GM13976 (cell line): Measurements from ENCODE around the gene PPP1R12B.

Experiments
- DNase-seq: peaks from one replicate; pipeline ENCODE4 v3.0.0; 2012; ENCODE audit warnings: low spot score
- in situ Hi-C: fragments of 300-500 bp; cut with MboI; formaldehyde crosslinking; loops from one replicate; pipeline ENCODE4 v1.12.0; 2022; ENCODE audit warnings: low sequenced_read_pairs, mixed read lengths, inconsistent platforms; ENCODE audit not compliant: unreplicated experiment
- TF ChIP-seq, protein P1 (sequence below): IDR thresholded peaks from 2 replicates; pipeline ENCODE4 v1.5.1; 2012; ENCODE audit warnings: borderline replicate concordance, mild to moderate bottlenecking; ENCODE audit not compliant: insufficient read depth; ENCODE audit errors: extremely low read depth, missing control alignments, control extremely low read depth

The PPP1R12B gene

DNA sequence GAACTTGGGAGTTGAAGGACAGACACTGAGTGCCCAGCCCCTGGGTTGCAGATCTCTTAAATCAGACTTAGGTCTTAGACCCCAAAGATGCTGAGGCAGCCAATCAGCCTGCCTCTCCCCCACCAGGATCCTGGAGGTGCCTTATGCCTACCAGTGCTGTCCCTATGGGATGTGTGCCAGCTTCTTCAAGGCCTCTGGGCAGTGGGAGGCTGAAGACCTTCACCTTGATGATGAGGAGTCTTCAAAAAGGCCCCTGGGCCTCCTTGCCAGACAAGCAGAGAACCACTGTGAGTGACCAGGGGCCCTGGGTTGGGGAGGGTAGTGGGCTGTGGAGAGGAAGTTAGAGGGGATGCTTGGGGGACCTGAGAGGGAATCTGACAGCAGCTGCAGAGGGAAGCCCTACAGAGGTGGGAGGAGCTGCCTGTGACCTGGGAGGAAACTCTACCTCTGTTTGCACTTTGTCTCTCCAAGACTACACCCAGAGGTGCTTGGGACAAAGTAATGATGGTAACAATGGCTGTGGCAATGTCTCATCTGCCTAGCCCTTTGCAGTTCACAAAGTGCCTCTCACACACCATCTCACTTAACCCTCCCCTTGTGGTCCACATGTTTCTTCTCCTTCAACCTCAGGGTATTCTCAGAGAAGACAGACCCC is 38.3 kb upstream of the PPP1R12B start:
- in situ Hi-C loops: loop anchor here (10.0 kb wide), 1 partner anchor 125 kb away; no protein-coding TSS in a partner anchor
- TF ChIP-seq, protein P1, sequence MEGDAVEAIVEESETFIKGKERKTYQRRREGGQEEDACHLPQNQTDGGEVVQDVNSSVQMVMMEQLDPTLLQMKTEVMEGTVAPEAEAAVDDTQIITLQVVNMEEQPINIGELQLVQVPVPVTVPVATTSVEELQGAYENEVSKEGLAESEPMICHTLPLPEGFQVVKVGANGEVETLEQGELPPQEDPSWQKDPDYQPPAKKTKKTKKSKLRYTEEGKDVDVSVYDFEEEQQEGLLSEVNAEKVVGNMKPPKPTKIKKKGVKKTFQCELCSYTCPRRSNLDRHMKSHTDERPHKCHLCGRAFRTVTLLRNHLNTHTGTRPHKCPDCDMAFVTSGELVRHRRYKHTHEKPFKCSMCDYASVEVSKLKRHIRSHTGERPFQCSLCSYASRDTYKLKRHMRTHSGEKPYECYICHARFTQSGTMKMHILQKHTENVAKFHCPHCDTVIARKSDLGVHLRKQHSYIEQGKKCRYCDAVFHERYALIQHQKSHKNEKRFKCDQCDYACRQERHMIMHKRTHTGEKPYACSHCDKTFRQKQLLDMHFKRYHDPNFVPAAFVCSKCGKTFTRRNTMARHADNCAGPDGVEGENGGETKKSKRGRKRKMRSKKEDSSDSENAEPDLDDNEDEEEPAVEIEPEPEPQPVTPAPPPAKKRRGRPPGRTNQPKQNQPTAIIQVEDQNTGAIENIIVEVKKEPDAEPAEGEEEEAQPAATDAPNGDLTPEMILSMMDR: no peak

DNA sequence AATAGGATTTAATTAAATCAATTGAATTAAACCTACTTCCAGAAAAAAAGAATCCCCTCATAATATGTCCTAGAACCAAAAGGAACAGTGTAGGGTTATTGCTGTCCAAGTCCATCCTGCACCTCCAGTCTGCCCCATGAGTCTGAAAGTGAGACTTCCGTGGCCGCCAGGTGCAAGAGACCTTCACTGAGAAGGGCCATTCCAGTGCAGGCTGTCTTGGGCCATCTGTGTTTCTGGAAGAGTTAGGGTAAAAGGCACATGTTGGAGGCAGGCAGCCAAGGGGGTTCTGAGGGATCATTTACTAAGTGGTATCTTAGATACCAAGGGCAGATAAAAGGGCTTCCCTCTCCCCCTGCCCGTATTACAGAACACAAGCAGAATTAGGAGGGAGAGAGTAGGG is 37.8 kb upstream of the PPP1R12B start:
- in situ Hi-C loops: loop anchor here (10.0 kb wide), 1 partner anchor 126 kb away; no protein-coding TSS in a partner anchor
- TF ChIP-seq, protein P1: no peak
- DNase-seq: no peak

More for the DNA sequence above, 38.3 kb upstream of the PPP1R12B start:
- no peak for DNase-seq

DNA sequence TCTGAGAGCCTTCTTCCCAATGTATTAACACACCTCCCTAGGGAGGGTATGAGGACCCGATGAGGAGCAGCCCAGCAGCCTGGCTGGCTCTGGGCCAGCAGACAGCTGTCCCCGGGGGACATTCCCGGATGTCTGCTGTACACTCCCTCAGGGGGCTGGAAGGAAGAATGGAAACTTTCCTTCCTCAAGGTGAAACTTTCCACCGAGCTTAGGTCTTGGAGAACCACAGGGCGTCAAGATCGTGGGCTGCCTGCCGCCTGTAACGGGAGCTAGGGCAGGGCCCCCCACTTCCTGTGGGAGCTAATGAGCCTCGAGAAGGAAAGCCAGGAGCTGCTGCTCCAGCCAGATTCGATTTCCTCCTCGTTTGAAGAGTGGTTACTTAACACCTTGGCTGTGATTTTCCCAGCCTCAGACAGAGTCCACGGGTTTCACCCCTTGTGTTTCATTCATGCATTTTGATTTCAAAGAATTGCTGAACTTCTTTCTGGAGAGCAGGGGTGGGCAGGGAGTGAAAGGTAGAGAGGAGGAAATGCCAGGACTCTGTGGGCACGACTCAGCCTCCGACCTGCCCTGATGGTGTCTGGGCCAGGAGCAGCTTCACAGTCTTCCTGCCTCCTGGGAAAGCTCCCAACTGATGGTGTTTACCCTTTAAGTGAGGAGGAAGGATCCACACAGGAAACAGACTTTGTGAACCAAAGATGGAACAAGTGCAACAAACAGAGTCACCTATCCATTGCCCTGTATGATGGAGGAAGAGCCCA is 36.4 kb upstream of the PPP1R12B start:
- TF ChIP-seq, protein P1: no peak
- in situ Hi-C loops: loop anchor here (10.0 kb wide), 1 partner anchor 127 kb away; no protein-coding TSS in a partner anchor
- DNase-seq: no peak

DNA sequence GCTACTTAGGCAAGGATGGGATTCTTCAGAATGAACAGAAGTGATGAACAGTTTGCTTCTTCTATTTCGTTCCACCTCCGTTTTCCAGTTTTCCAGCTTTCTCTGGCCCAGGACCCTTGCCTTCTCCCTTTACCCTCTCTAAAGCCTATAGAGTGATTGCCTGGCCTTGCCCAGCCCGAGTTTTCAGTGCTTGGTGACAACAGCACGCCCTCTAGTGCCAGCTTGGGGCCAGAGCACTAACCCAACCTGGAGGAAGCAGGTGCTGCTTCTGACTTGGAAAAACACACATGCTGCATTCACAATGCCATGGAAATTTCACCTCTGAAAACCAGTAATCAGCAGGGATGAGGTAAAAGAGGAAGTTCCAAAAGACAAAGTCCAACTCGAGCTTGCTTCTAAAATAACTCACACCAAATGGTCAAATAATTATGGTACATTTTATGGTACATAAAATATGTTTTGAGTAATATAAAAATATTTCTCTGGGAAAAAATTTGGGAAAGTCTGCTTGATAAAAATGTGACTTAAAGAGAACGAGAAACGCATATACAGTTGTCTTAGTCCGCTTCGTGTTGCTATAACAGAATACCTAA is 32.8 kb upstream of the PPP1R12B start:
- in situ Hi-C loops: loop anchor here (10.0 kb wide), 1 partner anchor 131 kb away; no protein-coding TSS in a partner anchor
- TF ChIP-seq, protein P1: peak; percentile 94
- DNase-seq: peak; percentile 82

DNA sequence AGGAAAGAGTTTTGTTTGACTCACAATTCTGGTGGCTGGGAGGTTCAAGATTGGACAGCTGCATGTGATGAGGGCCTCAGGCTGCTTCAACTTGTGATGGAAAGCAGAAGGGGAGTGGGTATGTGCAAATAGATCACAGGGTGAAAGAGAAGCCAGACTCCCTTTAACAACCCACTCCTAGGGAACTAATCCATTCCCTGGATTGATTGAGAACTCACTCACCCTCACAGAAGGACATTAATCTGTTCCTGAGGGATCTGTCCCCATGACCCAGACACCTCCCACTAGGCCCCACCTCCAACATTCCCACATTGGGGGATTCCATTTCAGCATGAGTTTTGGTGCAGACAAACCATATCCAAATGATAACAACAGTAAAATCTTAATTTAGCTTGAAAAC is 32.3 kb upstream of the PPP1R12B start:
- TF ChIP-seq, protein P1: no peak
- no peak for DNase-seq
- in situ Hi-C loops: loop anchor here (10.0 kb wide), 1 partner anchor 131 kb away; no protein-coding TSS in a partner anchor
